ENCODE results near the gene CALN1.

GRCh38 chr7:72249106-72249505, 163.0 kb downstream of the CALN1 start:
- TF ChIP-seq RAD21 (conservative IDR thresholded peaks at IDR 0.05) (no peak), CTCF (IDR thresholded peaks at IDR 0.05; ENCODE audit: poor library complexity, severe bottlenecking) (no peak), EZH2 (IDR thresholded peaks at IDR 0.05; ENCODE audit: borderline replicate concordance, insufficient read depth, low read length, poor library complexity, severe bottlenecking) (no peak), SMC3 (conservative IDR thresholded peaks at IDR 0.05; ENCODE audit: poor library complexity) (no peak), REST (IDR thresholded peaks at IDR 0.05; ENCODE audit: borderline replicate concordance) (no peak), EP300 (conservative IDR thresholded peaks at IDR 0.05; ENCODE audit: poor library complexity, severe bottlenecking) (no peak), POLR2AphosphoS5 (IDR thresholded peaks at IDR 0.05) (no peak), MXI1 (conservative IDR thresholded peaks at IDR 0.05; ENCODE audit: poor library complexity, severe bottlenecking) (no peak), TAF1 (IDR thresholded peaks at IDR 0.05; ENCODE audit: low read depth) (no peak)

Data from neural cell (in vitro differentiated cells).